DND-41 (cell line): ENCODE measurements around the gene AHCYL1.

ENCODE experiments used
- ATAC-seq: fragments of 200-7000 bp; cut with Tn5 transposase; 3 replicates; pipeline ENCODE4 v1.9.1; 2021; ENCODE audit warnings: low read depth; ENCODE audit not compliant: insufficient read depth
- DNase-seq: peaks from one replicate; pipeline ENCODE4 v3.0.0-alpha.2; 2020
- H2AFZ ChIP-seq: 2 replicates; pipeline ENCODE4 v1.6.0; 2012; ENCODE audit warnings: low read depth, low read length
- H3K27ac ChIP-seq: 2 replicates; pipeline ENCODE4 v1.5.1; 2012; ENCODE audit warnings: low read length, inconsistent platforms
- H3K27me3 ChIP-seq: fragments of 200-600 bp; sonication (generic); 2 replicates; pipeline ENCODE4 v1.6.0; 2012; ENCODE audit warnings: low read length, mild to moderate bottlenecking, inconsistent platforms; ENCODE audit not compliant: insufficient read depth, poor library complexity
- H3K36me3 ChIP-seq: 2 replicates; pipeline ENCODE4 v1.5.1; 2012; ENCODE audit warnings: low read length, inconsistent platforms; ENCODE audit not compliant: insufficient read depth
- H3K4me1 ChIP-seq: 2 replicates; pipeline ENCODE4 v1.5.1; 2012; ENCODE audit warnings: mild to moderate bottlenecking, low read length; ENCODE audit not compliant: insufficient read depth
- H3K4me2 ChIP-seq: 2 replicates; pipeline ENCODE4 v1.6.0; 2012; ENCODE audit warnings: mild to moderate bottlenecking, moderate library complexity, low read length, inconsistent platforms; ENCODE audit not compliant: insufficient read depth
- H3K4me3 ChIP-seq, 2 experiments: fragments of 200-600 bp in 1 of 2; shearing (Covaris generic) in 1 of 2; 2 replicates each; pipeline ENCODE4 v1.5.1; 2012 to 2016; ENCODE audit warnings: inconsistent platforms in 2 of 2, low read length in 2 of 2, mild to moderate bottlenecking in 2 of 2, low read depth in 1 of 2, moderate library complexity in 1 of 2
- H3K79me2 ChIP-seq: 2 replicates; pipeline ENCODE4 v1.6.0; 2012; ENCODE audit warnings: low read length, inconsistent platforms; ENCODE audit not compliant: insufficient read depth
- H3K9ac ChIP-seq: 2 replicates; pipeline ENCODE4 v1.6.0; 2012; ENCODE audit warnings: low read depth, mild to moderate bottlenecking, inconsistent platforms, low read length, moderate library complexity
- H3K9me3 ChIP-seq: 2 replicates; pipeline ENCODE4 v1.5.1; 2012; ENCODE audit warnings: low read length, moderate library complexity, mild to moderate bottlenecking, inconsistent platforms; ENCODE audit not compliant: insufficient read depth, severe bottlenecking
- H4K20me1 ChIP-seq: 2 replicates; pipeline ENCODE4 v1.6.0; 2012; ENCODE audit warnings: low read length; ENCODE audit not compliant: insufficient read depth
- CTCF ChIP-seq: IDR thresholded peaks from 2 replicates; pipeline ENCODE4 v1.5.1; 2012; ENCODE audit warnings: borderline replicate concordance, low read length, moderate library complexity, mild to moderate bottlenecking; ENCODE audit not compliant: poor library complexity, severe bottlenecking; ENCODE audit errors: extremely low read depth
- EZH2 ChIP-seq: IDR thresholded peaks from 3 replicates; pipeline ENCODE4 v1.6.1; 2012; ENCODE audit warnings: borderline replicate concordance, low read depth, mild to moderate bottlenecking, moderate library complexity, low read length, inconsistent platforms; ENCODE audit not compliant: severe bottlenecking

Gene AHCYL1

GRCh38 chr1:110064576-110065337 is 80.2 kb downstream of the AHCYL1 start:
- Histone ChIP-seq H3K27ac (no peak overlapping the region), H4K20me1 (no peaks in the 10 kb centered on the region; the same call in 1 of the 2 replicates), H3K4me2 (no peak overlapping the region), H3K79me2 (no peaks in the 10 kb centered on the region), H2AFZ (no peak overlapping the region), H3K9me3 (no peaks in the 10 kb centered on the region), H3K4me1 (no peaks in the 10 kb centered on the region), H3K4me3 (no peak overlapping the region), H3K36me3 (peaks cover 5% of the 10 kb centered on the region), H3K27me3 (no peaks in the 10 kb centered on the region), H3K9ac (no peak overlapping the region)
- TF ChIP-seq CTCF (no peak), EZH2 (no peak)
- ATAC-seq (no peak), DNase-seq (no peak)

GRCh38 chr1:110065841-110066240 is 81.3 kb downstream of the AHCYL1 start:
- no peak overlapping the region for H3K9ac ChIP-seq
- no peak for DNase-seq
- no peak for ATAC-seq
- H3K9me3 ChIP-seq: no peaks in the 10 kb centered on the region
- H3K4me3 ChIP-seq: no peak overlapping the region
- no peaks in the 10 kb centered on the region for H3K4me1 ChIP-seq
- H3K27ac ChIP-seq: no peak overlapping the region
- H4K20me1 ChIP-seq: no peaks in the 10 kb centered on the region; the same call in 1 of the 2 replicates
- H3K79me2 ChIP-seq: no peaks in the 10 kb centered on the region
- no peaks in the 10 kb centered on the region for H3K27me3 ChIP-seq
- no peak overlapping the region for H2AFZ ChIP-seq
- no peaks in the 10 kb centered on the region for H3K36me3 ChIP-seq
- H3K4me2 ChIP-seq: no peak overlapping the region
- TF ChIP-seq CTCF (no peak), EZH2 (no peak)

- H3K27ac ChIP-seq: no peak overlapping the region
- H3K4me3 ChIP-seq: no peak overlapping the region
- H2AFZ ChIP-seq: no peak overlapping the region
- H3K36me3 ChIP-seq: no peaks in the 10 kb centered on the region
- H4K20me1 ChIP-seq: no peaks in the 10 kb centered on the region; the same call in 1 of the 2 replicates
- no peaks in the 10 kb centered on the region for H3K4me1 ChIP-seq
- H3K9me3 ChIP-seq: no peaks in the 10 kb centered on the region
- no peak overlapping the region for H3K9ac ChIP-seq
- no peaks in the 10 kb centered on the region for H3K27me3 ChIP-seq
- ATAC-seq: no peak; the same call in 2 of the 3 replicates
- DNase-seq: no peak
- H3K79me2 ChIP-seq: no peaks in the 10 kb centered on the region
- TF ChIP-seq EZH2 (no peak), CTCF (no peak)
- no peak overlapping the region for H3K4me2 ChIP-seq
These were observed 82.9 kb downstream of the AHCYL1 start for GRCh38 chr1:110067479-110067892.
